GM23248 (cell line): ENCODE results near the gene SETD6. TPM values are rescaled to one million over a fixed set of nuclear protein-coding genes. Genes with fewer than 3 reads are reported as not detected.
"Not testable (repeated sequence)": the region's sequence is repeated elsewhere in the genome, so short reads cannot be mapped to it uniquely, and the experiment has no call there.

ENCODE experiments used
- DNase-seq: peaks from one replicate; pipeline ENCODE4 v3.0.0-alpha.2; 2015
- H2AFZ ChIP-seq: fragments of 200-600 bp; sonication (generic); 2 replicates; pipeline ENCODE4 v1.6.1; 2016; ENCODE audit warnings: antibody characterized with exemption
- H3F3A ChIP-seq: fragments of 200-600 bp; sonication (generic); 2 replicates; pipeline ENCODE4 v1.6.1; 2016; ENCODE audit warnings: mild to moderate bottlenecking, antibody characterized with exemption, mixed run types; ENCODE audit not compliant: insufficient read depth
- H3K27ac ChIP-seq: fragments of 200-600 bp; sonication (generic); 2 replicates; pipeline ENCODE4 v1.5.1; 2016; ENCODE audit warnings: mild to moderate bottlenecking
- H3K27me3 ChIP-seq: fragments of 200-600 bp; sonication (generic); replicated peaks from 2 replicates; pipeline ENCODE4 v1.6.1; 2016; ENCODE audit warnings: mild to moderate bottlenecking; ENCODE audit not compliant: insufficient read depth
- H3K36me3 ChIP-seq: fragments of 200-600 bp; sonication (generic); 2 replicates; pipeline ENCODE4 v1.6.1; 2016; ENCODE audit warnings: low read depth, mild to moderate bottlenecking
- H3K4me1 ChIP-seq: fragments of 200-600 bp; sonication (generic); 2 replicates; pipeline ENCODE4 v1.6.1; 2016; ENCODE audit warnings: mild to moderate bottlenecking; ENCODE audit not compliant: insufficient read depth
- H3K4me2 ChIP-seq: fragments of 200-600 bp; sonication (generic); one replicate; pipeline ENCODE4 v1.6.1; 2016; ENCODE audit warnings: mild to moderate bottlenecking; ENCODE audit not compliant: unreplicated experiment
- H3K4me3 ChIP-seq: fragments of 200-600 bp; sonication (generic); 2 replicates; pipeline ENCODE4 v1.5.1; 2016; ENCODE audit warnings: mild to moderate bottlenecking
- H3K79me2 ChIP-seq: fragments of 200-600 bp; sonication (generic); 2 replicates; pipeline ENCODE4 v1.6.1; 2016; ENCODE audit warnings: mild to moderate bottlenecking; ENCODE audit not compliant: insufficient read depth
- H3K9ac ChIP-seq: fragments of 200-600 bp; sonication (generic); 2 replicates; pipeline ENCODE4 v1.6.1; 2016; ENCODE audit warnings: mild to moderate bottlenecking
- H3K9me2 ChIP-seq: fragments of 200-600 bp; sonication (generic); 2 replicates; pipeline ENCODE4 v1.6.1; 2016; ENCODE audit warnings: mixed run types, mild to moderate bottlenecking, moderate library complexity; ENCODE audit not compliant: insufficient read depth
- H3K9me3 ChIP-seq: fragments of 200-600 bp; sonication (generic); one replicate; pipeline ENCODE4 v1.6.1; 2017; ENCODE audit warnings: low read depth
- H4K20me1 ChIP-seq: fragments of 200-600 bp; sonication (generic); 2 replicates; pipeline ENCODE4 v1.6.0; 2016; ENCODE audit not compliant: insufficient read depth
- EZH2 ChIP-seq: fragments of 200-600 bp; sonication (generic); IDR thresholded peaks from 2 replicates; pipeline ENCODE4 v1.6.1; 2018; ENCODE audit warnings: antibody characterized with exemption, mild to moderate bottlenecking; ENCODE audit not compliant: insufficient read depth, poor library complexity, severe bottlenecking
- EZH2phosphoT487 ChIP-seq: fragments of 200-600 bp; sonication (generic); IDR thresholded peaks from 2 replicates; pipeline ENCODE4 v1.6.1; 2018; ENCODE audit warnings: antibody characterized with exemption, moderate library complexity, mild to moderate bottlenecking, low read depth; ENCODE audit not compliant: insufficient read depth
- WGBS, 2 experiments: methylation state at CpG; one replicate each; pipeline ENCODE4 v1.1.6; 2015 to 2017; ENCODE audit warnings: low lambda C conversion rate in 2 of 2, low coverage in 1 of 2; ENCODE audit errors: missing lambda C conversion rate in 2 of 2; 5-methylcytosine and 5-hydroxymethylcytosine counted together
- in situ Hi-C: fragments of 300-500 bp; cut with MboI; formaldehyde crosslinking; loops from 2 replicates; pipeline ENCODE4 v1.15.0; 2020
- polyA plus RNA-seq: library from polyadenylated mRNA; unstranded; fragments of >200 nt; fragmentation: Nextera tagmentation; extraction: Ambion mirVana; gene quantifications from 2 replicates; pipeline ENCODE4 v1.2.1, GENCODE V29; 2016
- total RNA-seq: library from RNA; depleted of rRNA; stranded (reverse); fragments of >200 nt; shearing (Covaris generic); gene quantifications from 2 replicates; pipeline ENCODE4 v1.2.3, GENCODE V29; 2014

SETD6 gene
- total and polyA plus RNA-seq, 2 experiments from 2014 or later: 9.4 to 11.5 TPM

- DNase-seq: no peak
- H3K9me2 ChIP-seq: no peaks in the 10 kb centered on the region
- no peaks in the 10 kb centered on the region for H3K79me2 ChIP-seq
- no peak overlapping the region for H3K27ac ChIP-seq
- TF ChIP-seq EZH2phosphoT487: no peak
- TF ChIP-seq EZH2: no peak
- no peaks in the 10 kb centered on the region for H4K20me1 ChIP-seq
- no peak overlapping the region for H3K4me3 ChIP-seq
- no peaks in the 10 kb centered on the region for H3F3A ChIP-seq
- WGBS, 2 experiments: 94 to 100% methylated on average over 4 of the region's 4 CpGs
- H3K4me1 ChIP-seq: no peaks in the 10 kb centered on the region
- H3K36me3 ChIP-seq: no peaks in the 10 kb centered on the region
- H2AFZ ChIP-seq: no peak overlapping the region
- in situ Hi-C loops: loop anchor here (5.0 to 25.0 kb wide), 2 partner anchors 143 to 478 kb away; partner anchors contain the start of genes USB1 and ZNF319
- no peak overlapping the region for H3K4me2 ChIP-seq
- H3K9me3 ChIP-seq: no peaks in the 10 kb centered on the region
- no peaks in the 10 kb centered on the region; the same call in 1 of the 2 replicates for H3K27me3 ChIP-seq
- H3K9ac ChIP-seq: no peak overlapping the region
Measured at GRCh38 chr16:58490065-58490464, 25.3 kb upstream of the SETD6 start.

GRCh38 chr16:58490539-58490938, 24.8 kb upstream of the SETD6 start:
- H3K27me3 ChIP-seq, H3K4me2 ChIP-seq, H3K9me3 ChIP-seq, H3K4me3 ChIP-seq, H3K4me1 ChIP-seq, H3K9me2 ChIP-seq, DNase-seq, H3K9ac ChIP-seq, H2AFZ ChIP-seq, H3K27ac ChIP-seq, H4K20me1 ChIP-seq, H3K79me2 ChIP-seq, H3K36me3 ChIP-seq, H3F3A ChIP-seq: not testable (repeated sequence)
- in situ Hi-C loops: loop anchor here (5.0 to 25.0 kb wide), 2 partner anchors 143 to 478 kb away; partner anchors contain the start of genes USB1 and ZNF319
- 78 to 83% methylated on average over 8 of the region's 8 CpGs for WGBS, 2 experiments

- Histone ChIP-seq H3K4me1 (no peaks in the 10 kb centered on the region), H3K9me2 (no peaks in the 10 kb centered on the region), H3K79me2 (no peaks in the 10 kb centered on the region), H3K9ac (no peak overlapping the region), H3K9me3 (no peaks in the 10 kb centered on the region), H3K27ac (no peak overlapping the region), H3K4me3 (no peak overlapping the region), H2AFZ (no peak overlapping the region), H3K27me3 (no peaks in the 10 kb centered on the region; the same call in 1 of the 2 replicates), H3K4me2 (no peak overlapping the region), H3F3A (no peaks in the 10 kb centered on the region), H4K20me1 (no peaks in the 10 kb centered on the region), H3K36me3 (no peaks in the 10 kb centered on the region)
- WGBS, 2 experiments: 59 to 66% methylated on average over 4 of the region's 4 CpGs
- in situ Hi-C loops: loop anchor here (5.0 to 25.0 kb wide), 2 partner anchors 145 to 480 kb away; partner anchors contain the start of genes USB1 and ZNF319
- TF ChIP-seq EZH2 (no peak), EZH2phosphoT487 (no peak)
- no peak for DNase-seq
Measured at GRCh38 chr16:58492066-58492465, 23.3 kb upstream of the SETD6 start.

GRCh38 chr16:58492735-58493134, 22.6 kb upstream of the SETD6 start:
- Histone ChIP-seq H3K27ac (no peak overlapping the region), H3K9ac (no peak overlapping the region), H3K4me2 (no peak overlapping the region), H2AFZ (no peak overlapping the region), H3K9me2 (no peaks in the 10 kb centered on the region), H3K4me1 (no peaks in the 10 kb centered on the region), H3K79me2 (no peaks in the 10 kb centered on the region), H3K4me3 (no peak overlapping the region), H3F3A (no peaks in the 10 kb centered on the region), H3K9me3 (no peaks in the 10 kb centered on the region), H3K36me3 (no peaks in the 10 kb centered on the region), H3K27me3 (no peaks in the 10 kb centered on the region; the same call in 1 of the 2 replicates), H4K20me1 (no peaks in the 10 kb centered on the region)
- in situ Hi-C loops: loop anchor here (5.0 to 25.0 kb wide), 2 partner anchors 145 to 480 kb away; partner anchors contain the start of genes USB1 and ZNF319
- TF ChIP-seq EZH2phosphoT487: no peak
- TF ChIP-seq EZH2: no peak
- WGBS, 2 experiments: 45 to 48% methylated on average over 5 of the region's 5 CpGs
- no peak for DNase-seq
